IPS-20b (cell line): ENCODE results near the gene MMRN1.

Source experiments
- H3K27ac ChIP-seq: one replicate; pipeline ENCODE4 v1.5.1; 2013; ENCODE audit warnings: low read length
- H3K27me3 ChIP-seq: 2 replicates; pipeline ENCODE4 v1.6.1; 2013; ENCODE audit warnings: mild to moderate bottlenecking, low read length, inconsistent platforms; ENCODE audit not compliant: insufficient read depth
- H3K36me3 ChIP-seq: 2 replicates; pipeline ENCODE4 v1.6.1; 2013; ENCODE audit warnings: low read depth, mild to moderate bottlenecking, inconsistent platforms, low read length, moderate library complexity; ENCODE audit not compliant: insufficient read depth
- H3K4me1 ChIP-seq: 2 replicates; pipeline ENCODE4 v1.6.1; 2013; ENCODE audit warnings: mild to moderate bottlenecking, control low read depth, inconsistent platforms, low read length, moderate library complexity; ENCODE audit not compliant: insufficient read depth
- H3K4me3 ChIP-seq: 2 replicates; pipeline ENCODE4 v1.5.1; 2013; ENCODE audit warnings: mild to moderate bottlenecking, low read length, inconsistent platforms
- H3K9ac ChIP-seq: 2 replicates; pipeline ENCODE4 v1.6.1; 2013; ENCODE audit warnings: low read depth, mild to moderate bottlenecking, inconsistent platforms, low read length, moderate library complexity
- H3K9me3 ChIP-seq: 2 replicates; pipeline ENCODE4 v1.6.1; 2013; ENCODE audit warnings: mild to moderate bottlenecking, low read depth, low read length, inconsistent platforms; ENCODE audit not compliant: insufficient read depth

The MMRN1 gene

DNA sequence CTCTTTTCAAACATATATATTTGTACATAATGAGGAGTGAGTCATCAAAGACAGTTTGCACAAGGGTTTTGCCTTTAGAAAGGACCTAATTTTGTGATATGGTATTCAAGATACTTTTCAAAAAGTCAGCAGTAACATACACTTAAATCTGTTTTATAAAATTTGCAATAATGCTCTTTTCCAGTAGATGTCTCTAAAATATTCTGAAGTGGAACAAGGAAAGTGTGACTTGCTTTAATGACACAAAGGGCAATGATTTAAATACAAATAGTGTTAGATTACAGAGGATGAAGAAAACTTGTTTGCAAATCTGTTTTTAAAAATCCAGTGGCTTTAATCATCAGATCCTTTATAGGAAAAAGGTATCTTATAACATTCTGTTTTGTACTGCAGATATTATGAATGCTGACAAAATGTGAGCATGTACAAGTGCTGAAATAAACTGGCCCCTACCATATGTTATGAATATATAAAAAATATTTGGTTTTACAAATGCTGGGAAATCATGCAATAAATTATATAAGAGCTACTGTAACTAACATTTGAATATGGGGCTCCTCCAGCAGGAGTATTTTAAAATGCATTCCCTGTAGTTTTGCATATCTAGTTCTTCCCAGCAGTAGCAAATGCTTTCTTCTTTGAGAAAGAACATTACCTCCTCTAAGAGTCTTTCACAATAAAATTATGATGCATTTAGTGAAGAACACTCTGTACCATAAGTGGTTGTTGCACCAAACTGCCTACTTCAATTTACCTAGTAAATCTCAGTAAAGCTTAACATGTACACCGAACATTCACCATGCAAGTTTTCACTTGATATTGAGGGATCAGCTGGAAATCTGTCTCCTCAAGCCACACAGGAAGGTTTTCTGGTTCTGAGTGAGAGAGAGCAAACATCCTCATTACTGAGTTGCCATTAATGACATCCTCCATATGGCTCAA, 20.2 kb downstream of the MMRN1 start:
- Histone ChIP-seq H3K9me3 (no peaks in the 10 kb centered on the region), H3K36me3 (no peaks in the 10 kb centered on the region), H3K27me3 (no peaks in the 10 kb centered on the region), H3K4me1 (peaks cover 12% of the 10 kb centered on the region; the same call in 1 of the 2 replicates), H3K27ac (no peak overlapping the region), H3K9ac (no peak overlapping the region), H3K4me3 (no peak overlapping the region)

- no peak overlapping the region for H3K9ac ChIP-seq
- H3K4me3 ChIP-seq, result no peak overlapping the region
- H3K4me1 ChIP-seq, result peaks cover 15% of the 10 kb centered on the region; the same call in 1 of the 2 replicates
- H3K27ac ChIP-seq, result no peak overlapping the region
- H3K27me3 ChIP-seq, result no peaks in the 10 kb centered on the region
- no peaks in the 10 kb centered on the region for H3K36me3 ChIP-seq
- no peaks in the 10 kb centered on the region for H3K9me3 ChIP-seq
These were observed 21.3 kb downstream of the MMRN1 start for GRCh38 chr4:89915937-89916336.

- no peak overlapping the region for H3K9ac ChIP-seq
- H3K27ac ChIP-seq, result no peak overlapping the region
- H3K9me3 ChIP-seq, result no peaks in the 10 kb centered on the region
- peaks cover 7% of the 10 kb centered on the region; the same call in 1 of the 2 replicates for H3K4me1 ChIP-seq
- H3K4me3 ChIP-seq, result no peak overlapping the region
- H3K36me3 ChIP-seq, result no peaks in the 10 kb centered on the region
- no peaks in the 10 kb centered on the region for H3K27me3 ChIP-seq
These were observed 28.3 kb downstream of the MMRN1 start for GRCh38 chr4:89922848-89923416.

DNA sequence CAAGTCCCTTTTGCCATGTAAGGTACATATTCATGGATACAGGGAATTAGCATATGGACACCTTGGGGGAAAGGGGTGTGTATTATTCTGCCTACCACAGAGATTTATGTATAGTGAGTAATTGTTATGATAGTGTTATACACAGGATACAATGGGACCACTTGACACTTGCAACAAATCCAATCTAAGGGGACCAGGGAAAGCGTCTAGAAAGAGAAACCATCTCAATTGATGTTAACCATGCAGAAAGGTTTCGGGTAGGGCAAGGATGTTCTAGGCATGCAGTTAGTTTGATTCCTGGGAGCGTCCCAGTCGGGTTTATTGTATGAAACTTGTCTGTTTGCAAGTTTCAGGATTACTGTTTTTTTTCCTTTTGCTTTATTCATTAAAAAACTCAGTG, 34.2 kb downstream of the MMRN1 start:
- Histone ChIP-seq H3K36me3 (no peaks in the 10 kb centered on the region), H3K27me3 (no peaks in the 10 kb centered on the region), H3K4me1 (peaks cover 9% of the 10 kb centered on the region; the same call in 1 of the 2 replicates), H3K9ac (no peak overlapping the region), H3K4me3 (no peak overlapping the region), H3K27ac (no peak overlapping the region), H3K9me3 (no peaks in the 10 kb centered on the region)

- H3K9ac ChIP-seq, result no peak overlapping the region
- no peaks in the 10 kb centered on the region for H3K9me3 ChIP-seq
- H3K4me1 ChIP-seq, result peaks cover 9% of the 10 kb centered on the region; the same call in 1 of the 2 replicates
- no peak overlapping the region for H3K27ac ChIP-seq
- H3K27me3 ChIP-seq, result no peaks in the 10 kb centered on the region
- H3K36me3 ChIP-seq, result no peaks in the 10 kb centered on the region
- H3K4me3 ChIP-seq, result no peak overlapping the region
These were observed 34.9 kb downstream of the MMRN1 start for GRCh38 chr4:89929425-89930159.

DNA sequence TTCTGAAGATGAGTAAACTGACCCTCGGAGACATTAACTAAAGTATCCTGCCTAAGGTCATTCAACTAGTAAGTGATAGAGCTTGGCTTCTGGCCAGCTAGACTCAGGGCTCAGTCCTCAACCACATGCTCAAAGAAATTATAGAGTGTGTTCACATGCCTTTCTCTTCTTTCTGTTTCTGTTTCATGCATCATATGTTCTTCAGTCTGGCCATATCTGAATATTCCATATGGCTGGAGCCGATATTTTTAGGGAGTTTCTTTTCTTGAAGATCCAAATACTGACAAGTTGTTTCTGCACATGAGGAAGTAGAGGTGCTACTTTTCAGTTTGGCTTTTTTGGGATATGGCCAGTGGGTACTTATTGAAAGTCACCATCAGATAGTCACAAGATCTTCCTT, 44.9 kb downstream of the MMRN1 start:
- Histone ChIP-seq H3K9me3 (no peaks in the 10 kb centered on the region), H3K9ac (no peak overlapping the region), H3K36me3 (no peaks in the 10 kb centered on the region), H3K4me1 (no peaks in the 10 kb centered on the region), H3K27ac (no peak overlapping the region), H3K27me3 (no peaks in the 10 kb centered on the region), H3K4me3 (no peak overlapping the region)

DNA sequence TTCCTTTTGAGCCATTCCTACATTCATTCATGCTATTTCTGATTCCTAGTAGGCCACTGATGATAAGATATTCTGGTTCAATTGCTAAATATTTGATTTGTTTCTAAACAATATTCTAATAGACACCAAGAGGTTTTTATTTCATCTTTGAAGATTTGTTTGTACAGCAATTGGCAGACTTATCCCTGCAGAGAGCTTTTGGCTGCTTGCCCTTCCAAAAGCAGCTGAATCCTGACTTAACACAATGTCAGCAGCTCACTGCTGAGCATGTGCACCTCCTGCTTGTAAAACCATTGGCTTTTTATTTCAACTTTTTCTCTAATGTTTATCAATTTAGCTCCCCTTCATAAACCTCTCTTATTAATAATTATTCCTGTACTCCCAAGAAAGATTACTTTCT, 45.3 kb downstream of the MMRN1 start:
- H3K27me3 ChIP-seq, result no peaks in the 10 kb centered on the region
- H3K36me3 ChIP-seq, result no peaks in the 10 kb centered on the region

GRCh38 chr4:89942811-89943210, 48.2 kb downstream of the MMRN1 start:
- Histone ChIP-seq H3K4me1 (no peaks in the 10 kb centered on the region), H3K9ac (no peak overlapping the region), H3K9me3 (no peaks in the 10 kb centered on the region), H3K27me3 (no peaks in the 10 kb centered on the region), H3K27ac (no peak overlapping the region), H3K36me3 (no peaks in the 10 kb centered on the region), H3K4me3 (no peak overlapping the region)

More for the DNA sequence above, 45.3 kb downstream of the MMRN1 start:
- no peaks in the 10 kb centered on the region for H3K9me3 ChIP-seq
- no peak overlapping the region for H3K4me3 ChIP-seq
- no peak overlapping the region for H3K27ac ChIP-seq
- no peaks in the 10 kb centered on the region for H3K4me1 ChIP-seq
- H3K9ac ChIP-seq, result no peak overlapping the region

DNA sequence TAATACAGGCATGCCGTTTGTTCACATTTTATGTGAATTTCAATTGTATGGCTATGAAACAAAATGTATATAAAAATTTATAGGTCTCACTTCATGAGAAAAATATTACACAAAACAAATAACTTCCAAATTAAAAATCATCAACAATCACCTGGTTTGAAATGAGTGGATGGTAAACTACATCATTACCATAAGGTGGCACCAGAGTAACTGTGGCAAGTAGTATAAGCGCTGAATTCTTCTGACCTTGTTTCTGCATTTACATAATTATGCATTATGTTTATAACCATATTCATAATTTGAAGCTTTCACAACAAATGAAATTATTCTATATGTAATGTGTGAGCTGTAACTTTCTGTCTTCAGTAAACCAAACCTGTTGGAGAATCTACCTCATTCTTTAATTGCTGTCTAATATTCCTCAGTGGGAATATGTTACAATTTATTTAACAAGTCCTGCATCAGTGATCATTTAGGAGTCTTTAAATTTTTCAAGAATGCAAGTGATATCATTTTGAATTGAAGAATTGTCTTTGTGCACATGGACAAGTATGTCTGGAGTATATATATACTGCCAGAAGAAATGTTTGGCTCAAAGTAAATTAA, 55.2 kb downstream of the MMRN1 start:
- Histone ChIP-seq H3K9me3 (no peaks in the 10 kb centered on the region), H3K27ac (no peak overlapping the region), H3K27me3 (no peaks in the 10 kb centered on the region), H3K36me3 (no peaks in the 10 kb centered on the region), H3K9ac (no peak overlapping the region), H3K4me1 (peaks cover 15% of the 10 kb centered on the region), H3K4me3 (no peak overlapping the region)

DNA sequence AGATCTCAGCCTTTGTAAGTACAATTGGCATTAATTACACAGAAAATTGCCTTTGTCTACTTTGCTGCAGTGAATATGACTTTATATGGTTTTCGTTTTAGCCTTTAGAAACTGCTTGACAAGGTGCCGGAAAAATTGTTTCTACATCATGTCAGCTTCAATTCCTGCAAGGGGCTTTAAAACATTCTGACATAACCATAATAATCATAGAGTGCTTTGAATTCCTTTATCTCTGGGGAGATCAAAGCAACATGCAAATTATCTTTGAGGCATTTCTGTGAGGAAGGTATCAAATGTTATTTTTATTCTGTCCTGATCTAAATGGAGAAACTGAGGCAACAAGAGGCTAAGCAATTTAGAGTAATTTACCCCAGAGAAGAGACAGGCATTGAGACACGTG, 57.8 kb downstream of the MMRN1 start:
- Histone ChIP-seq H3K36me3 (no peaks in the 10 kb centered on the region), H3K9me3 (no peaks in the 10 kb centered on the region), H3K4me3 (no peak overlapping the region), H3K4me1 (peaks cover 15% of the 10 kb centered on the region), H3K27ac (no peak overlapping the region), H3K27me3 (no peaks in the 10 kb centered on the region), H3K9ac (no peak overlapping the region)

- Histone ChIP-seq H3K9me3 (no peaks in the 10 kb centered on the region), H3K36me3 (no peaks in the 10 kb centered on the region), H3K27me3 (no peaks in the 10 kb centered on the region), H3K4me3 (no peak overlapping the region), H3K9ac (no peak overlapping the region), H3K27ac (no peak overlapping the region), H3K4me1 (peaks cover 15% of the 10 kb centered on the region)
These were observed 60.4 kb downstream of the MMRN1 start for GRCh38 chr4:89954906-89955695.
